ENCODE results near the gene POLR1A.
A peak's percentile ranks its signal among the peaks of the same experiment; 100 is the strongest.

Gene POLR1A

DNA sequence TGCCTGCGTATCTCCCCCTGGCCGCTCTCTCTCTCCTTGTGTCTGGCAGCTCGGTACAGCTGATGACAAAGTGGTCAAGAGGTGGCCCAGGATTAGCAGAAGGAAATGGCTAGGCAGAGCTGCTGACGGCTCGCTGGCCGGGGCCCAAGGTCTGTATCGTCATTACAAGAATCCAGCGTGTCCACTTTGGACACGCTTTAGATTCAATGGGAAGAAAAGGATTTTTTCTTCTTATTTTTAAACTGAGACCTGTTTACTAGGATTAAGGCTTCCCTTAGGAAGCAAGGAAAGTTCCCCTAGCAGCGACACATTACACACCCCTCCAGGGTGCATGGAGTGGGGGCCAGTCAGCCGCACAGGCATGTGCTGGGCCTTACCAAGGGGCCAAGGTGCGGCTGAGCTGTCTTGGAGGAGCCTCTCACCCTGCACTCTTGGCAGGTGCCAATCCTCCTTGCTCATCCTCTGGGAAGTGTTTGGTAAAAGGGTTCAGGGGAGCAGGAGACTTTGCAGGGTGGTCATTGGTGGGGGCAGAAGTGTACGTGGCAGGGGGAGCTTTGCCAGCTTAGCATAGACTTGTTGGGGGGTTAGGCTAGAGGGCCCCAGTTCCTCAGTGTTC lies 76.8 kb downstream of the POLR1A start:
- Histone ChIP-seq H3K9me3 (ENCODE audit: insufficient read depth, low read length, severe bottlenecking) (no peaks in the 10 kb centered on the region), H2AFZ (ENCODE audit: low read depth, low read length) (no peak overlapping the region), H3K27ac (ENCODE audit: low read length) (no peak overlapping the region), H3K4me1 (ENCODE audit: insufficient read depth, low read length) (peaks cover 2% of the 10 kb centered on the region), H3K27me3 (ENCODE audit: insufficient read depth, low read length, poor library complexity) (no peaks in the 10 kb centered on the region), H3K4me3 (ENCODE audit: low read depth in 1 of 2, low read length in 2 of 2) (no peak overlapping the region), H3K4me2 (ENCODE audit: insufficient read depth, low read length) (no peak overlapping the region), H3K9ac (ENCODE audit: low read depth, low read length) (no peak overlapping the region), H3K79me2 (ENCODE audit: insufficient read depth, low read length) (no peaks in the 10 kb centered on the region), H3K36me3 (ENCODE audit: insufficient read depth, low read length) (peaks cover 85% of the 10 kb centered on the region), H4K20me1 (ENCODE audit: insufficient read depth, low read length) (no peaks in the 10 kb centered on the region)
- ATAC-seq (ENCODE audit: insufficient read depth, low read depth), result no peak
- TF ChIP-seq, protein P1, sequence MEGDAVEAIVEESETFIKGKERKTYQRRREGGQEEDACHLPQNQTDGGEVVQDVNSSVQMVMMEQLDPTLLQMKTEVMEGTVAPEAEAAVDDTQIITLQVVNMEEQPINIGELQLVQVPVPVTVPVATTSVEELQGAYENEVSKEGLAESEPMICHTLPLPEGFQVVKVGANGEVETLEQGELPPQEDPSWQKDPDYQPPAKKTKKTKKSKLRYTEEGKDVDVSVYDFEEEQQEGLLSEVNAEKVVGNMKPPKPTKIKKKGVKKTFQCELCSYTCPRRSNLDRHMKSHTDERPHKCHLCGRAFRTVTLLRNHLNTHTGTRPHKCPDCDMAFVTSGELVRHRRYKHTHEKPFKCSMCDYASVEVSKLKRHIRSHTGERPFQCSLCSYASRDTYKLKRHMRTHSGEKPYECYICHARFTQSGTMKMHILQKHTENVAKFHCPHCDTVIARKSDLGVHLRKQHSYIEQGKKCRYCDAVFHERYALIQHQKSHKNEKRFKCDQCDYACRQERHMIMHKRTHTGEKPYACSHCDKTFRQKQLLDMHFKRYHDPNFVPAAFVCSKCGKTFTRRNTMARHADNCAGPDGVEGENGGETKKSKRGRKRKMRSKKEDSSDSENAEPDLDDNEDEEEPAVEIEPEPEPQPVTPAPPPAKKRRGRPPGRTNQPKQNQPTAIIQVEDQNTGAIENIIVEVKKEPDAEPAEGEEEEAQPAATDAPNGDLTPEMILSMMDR (IDR thresholded peaks at IDR 0.05; ENCODE audit: borderline replicate concordance, extremely low read depth, low read length, poor library complexity, severe bottlenecking), result no peak
- TF ChIP-seq EZH2 (IDR thresholded peaks at IDR 0.05; ENCODE audit: borderline replicate concordance, low read depth, low read length, severe bottlenecking), result no peak
- no peak for DNase-seq

DNA sequence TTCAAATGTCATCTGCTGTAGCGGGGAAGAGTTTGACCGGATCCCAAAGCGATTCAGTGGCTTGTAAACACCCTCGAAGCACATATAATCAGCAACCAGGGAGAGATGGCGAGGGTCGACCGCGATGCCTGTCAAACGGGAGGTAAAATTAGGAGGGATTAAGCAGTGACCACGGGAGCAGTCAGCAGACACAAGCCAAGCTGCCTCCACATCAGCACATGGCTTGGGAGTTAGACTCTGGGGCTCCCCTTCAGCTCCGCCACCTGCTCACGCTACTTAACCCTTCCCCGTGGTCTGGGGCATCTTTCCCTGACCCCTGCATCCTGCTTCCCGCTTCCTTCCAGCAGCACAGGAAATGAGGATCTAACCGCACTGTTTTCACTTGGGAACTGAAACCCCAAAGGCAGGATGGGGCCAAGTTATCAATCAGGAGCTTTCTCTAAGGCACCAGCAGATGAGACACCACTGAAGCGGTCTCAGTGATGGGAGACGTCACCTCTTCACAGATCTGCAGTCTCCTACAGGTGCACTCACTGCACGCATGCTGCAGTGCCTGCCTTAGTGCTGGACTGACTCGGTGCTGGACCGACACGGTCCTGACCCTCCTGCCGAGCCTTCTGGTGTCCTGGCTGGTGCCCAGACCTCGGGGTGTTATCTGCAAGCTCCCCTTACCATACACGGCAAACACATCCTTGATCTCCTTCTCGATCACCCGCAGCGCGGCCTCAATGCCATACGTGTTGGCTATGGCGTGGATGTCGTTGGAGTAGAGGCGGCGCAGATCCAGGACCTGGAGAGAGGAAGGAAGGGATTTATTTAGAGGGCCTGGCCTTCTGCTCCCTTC lies 77.5 kb downstream of the POLR1A start:
- H3K79me2 ChIP-seq (ENCODE audit: insufficient read depth, low read length), result no peaks in the 10 kb centered on the region
- no peaks in the 10 kb centered on the region for H4K20me1 ChIP-seq (ENCODE audit: insufficient read depth, low read length)
- H3K27ac ChIP-seq (ENCODE audit: low read length), result peak overlapping the region; percentile 33; the same call in 1 of the 2 replicates
- ATAC-seq (ENCODE audit: insufficient read depth, low read depth), result no peak
- no peak overlapping the region for H3K9ac ChIP-seq (ENCODE audit: low read depth, low read length)
- no peaks in the 10 kb centered on the region for H3K9me3 ChIP-seq (ENCODE audit: insufficient read depth, low read length, severe bottlenecking)
- no peak overlapping the region for H2AFZ ChIP-seq (ENCODE audit: low read depth, low read length)
- H3K4me3 ChIP-seq (ENCODE audit: low read depth in 1 of 2, low read length in 2 of 2), result no peak overlapping the region
- no peak for TF ChIP-seq EZH2 (IDR thresholded peaks at IDR 0.05; ENCODE audit: borderline replicate concordance, low read depth, low read length, severe bottlenecking)
- TF ChIP-seq, protein P1 (IDR thresholded peaks at IDR 0.05; ENCODE audit: borderline replicate concordance, extremely low read depth, low read length, poor library complexity, severe bottlenecking), result no peak
- H3K27me3 ChIP-seq (ENCODE audit: insufficient read depth, low read length, poor library complexity), result no peaks in the 10 kb centered on the region
- peaks cover 78% of the 10 kb centered on the region for H3K36me3 ChIP-seq (ENCODE audit: insufficient read depth, low read length)
- no peak for DNase-seq
- H3K4me1 ChIP-seq (ENCODE audit: insufficient read depth, low read length), result no peaks in the 10 kb centered on the region
- H3K4me2 ChIP-seq (ENCODE audit: insufficient read depth, low read length), result no peak overlapping the region

DNA sequence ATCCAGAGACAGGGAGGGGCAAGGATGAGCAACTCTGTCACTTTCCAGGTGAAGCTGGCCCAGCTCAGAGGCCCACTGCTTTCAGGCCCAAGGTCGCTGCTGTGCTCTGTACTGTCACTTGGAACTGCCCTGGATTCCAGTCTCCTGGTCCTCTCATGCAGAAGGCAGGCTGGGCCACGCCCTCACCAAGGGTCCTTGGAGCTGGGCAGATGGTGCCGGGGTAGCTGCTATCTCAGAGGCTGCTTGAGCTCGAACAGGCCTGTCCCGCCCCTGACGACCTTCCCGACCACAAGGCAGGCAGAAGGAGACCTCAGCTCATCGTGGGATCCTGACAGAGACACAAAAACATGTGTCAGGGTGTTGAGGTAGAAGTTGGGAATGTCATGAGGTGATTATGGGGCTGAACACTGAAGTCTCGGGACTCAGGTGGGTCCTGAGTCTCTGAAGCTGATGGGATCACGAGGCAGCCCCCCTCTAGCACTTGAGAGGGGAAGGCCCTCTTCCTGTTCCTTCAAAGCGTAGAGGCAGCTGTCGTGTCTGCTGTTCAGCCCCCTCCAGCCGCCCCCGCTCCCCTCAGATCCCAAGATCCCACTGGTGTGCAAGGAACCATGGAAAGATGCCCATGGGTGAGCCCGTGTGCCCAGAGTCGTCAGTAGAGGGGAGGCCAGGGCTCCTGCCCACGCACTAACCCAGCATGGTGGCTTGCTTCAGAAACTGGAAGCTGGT lies 78.3 kb downstream of the POLR1A start:
- H3K9ac ChIP-seq (ENCODE audit: low read depth, low read length), result no peak overlapping the region
- no peaks in the 10 kb centered on the region for H3K4me1 ChIP-seq (ENCODE audit: insufficient read depth, low read length)
- H3K79me2 ChIP-seq (ENCODE audit: insufficient read depth, low read length), result no peaks in the 10 kb centered on the region
- H2AFZ ChIP-seq (ENCODE audit: low read depth, low read length), result no peak overlapping the region
- H3K27me3 ChIP-seq (ENCODE audit: insufficient read depth, low read length, poor library complexity), result no peaks in the 10 kb centered on the region
- no peak overlapping the region for H3K4me3 ChIP-seq (ENCODE audit: low read depth in 1 of 2, low read length in 2 of 2)
- TF ChIP-seq EZH2 (IDR thresholded peaks at IDR 0.05; ENCODE audit: borderline replicate concordance, low read depth, low read length, severe bottlenecking), result no peak
- TF ChIP-seq, protein P1 (IDR thresholded peaks at IDR 0.05; ENCODE audit: borderline replicate concordance, extremely low read depth, low read length, poor library complexity, severe bottlenecking), result no peak
- no peak for ATAC-seq (ENCODE audit: insufficient read depth, low read depth)
- H3K36me3 ChIP-seq (ENCODE audit: insufficient read depth, low read length), result peaks cover 70% of the 10 kb centered on the region
- H3K27ac ChIP-seq (ENCODE audit: low read length), result 0 out of 2 replicates have a peak overlapping the region, but pooled peaks have one; percentile 33
- DNase-seq, result no peak
- H3K9me3 ChIP-seq (ENCODE audit: insufficient read depth, low read length, severe bottlenecking), result no peaks in the 10 kb centered on the region
- H3K4me2 ChIP-seq (ENCODE audit: insufficient read depth, low read length), result no peak overlapping the region
- H4K20me1 ChIP-seq (ENCODE audit: insufficient read depth, low read length), result no peaks in the 10 kb centered on the region

Data from DND-41 (cell line).